IMR-90 (cell line): ENCODE data around the gene CLCN4. TPM values are rescaled to one million over a fixed set of nuclear protein-coding genes. Genes with fewer than 3 reads are reported as not detected.

Experiments used
- ATAC-seq: fragments of 200-7000 bp; cut with Tn5 transposase; 2 replicates; pipeline ENCODE4 v1.9.1; 2020; ENCODE audit warnings: low read depth, mild to moderate bottlenecking, moderate library complexity
- BruUV-seq: library from RNA; stranded (reverse); fragments of 400-500 nt; replicated peaks from 2 replicates; lab custom pipeline; 2021; lab: Mats Ljungman, UMichigan
- CTCF ChIA-PET: fragments of 300-600 bp; formaldehyde crosslinking; extraction: SDS; loops from one replicate; lab custom pipeline; 2021; ENCODE audit warnings: antibody characterized with exemption; lab: Yijun Ruan, JAX
- POLR2A ChIA-PET: fragments of 300-600 bp; sonication (Branson Sonifier 250); formaldehyde crosslinking; loops from one replicate; lab custom pipeline; 2022; ENCODE audit warnings: antibody characterized with exemption; ENCODE audit not compliant: unreplicated experiment; lab: Charles Lee
- DNase-seq: peaks from one replicate; pipeline ENCODE4 v3.0.0; 2013
- H2AFZ ChIP-seq: replicated peaks from 2 replicates; pipeline ENCODE3; 2013; ENCODE audit warnings: low read length, mild to moderate bottlenecking; ENCODE audit not compliant: poor library complexity
- H2AK5ac ChIP-seq: 2 replicates; pipeline ENCODE4 v1.6.1; 2013; ENCODE audit warnings: low read depth, low read length, inconsistent platforms
- H2AK9ac ChIP-seq: replicated peaks from 2 replicates; pipeline ENCODE3; 2013; ENCODE audit warnings: mild to moderate bottlenecking, low read depth, low read length, moderate library complexity; ENCODE audit not compliant: poor library complexity
- H2BK120ac ChIP-seq: 2 replicates; pipeline ENCODE4 v1.6.1; 2013; ENCODE audit warnings: low read depth, low read length, inconsistent platforms
- H2BK15ac ChIP-seq: 3 replicates; pipeline ENCODE4 v1.6.1; 2013; ENCODE audit warnings: low read depth, low read length, inconsistent platforms
- H2BK20ac ChIP-seq: 2 replicates; pipeline ENCODE4 v1.6.1; 2013; ENCODE audit warnings: low read depth, mild to moderate bottlenecking, inconsistent platforms, low read length, moderate library complexity
- H2BK5ac ChIP-seq: 2 replicates; pipeline ENCODE4 v1.6.1; 2013; ENCODE audit warnings: mild to moderate bottlenecking, low read depth, low read length, inconsistent platforms; ENCODE audit not compliant: poor library complexity, severe bottlenecking
- H3K14ac ChIP-seq: replicated peaks from 2 replicates; pipeline ENCODE4 v1.6.1; 2013; ENCODE audit warnings: low read depth, low read length, inconsistent platforms
- H3K18ac ChIP-seq: 2 replicates; pipeline ENCODE4 v1.6.1; 2013; ENCODE audit warnings: low read depth, low read length, control low read depth
- H3K23ac ChIP-seq: 2 replicates; pipeline ENCODE4 v1.6.1; 2013; ENCODE audit warnings: low read depth, low read length, inconsistent platforms
- H3K27ac ChIP-seq: 2 replicates; pipeline ENCODE4 v1.5.1; 2013; ENCODE audit warnings: mild to moderate bottlenecking, control low read depth, low read length; ENCODE audit not compliant: insufficient read depth
- H3K27me3 ChIP-seq: 2 replicates; pipeline ENCODE4 v1.6.1; 2013; ENCODE audit warnings: low read length; ENCODE audit not compliant: control insufficient read depth, insufficient read depth
- H3K36me3 ChIP-seq: 2 replicates; pipeline ENCODE4 v1.6.1; 2013; ENCODE audit warnings: low read length, mixed read lengths; ENCODE audit not compliant: control insufficient read depth, insufficient read depth
- H3K4ac ChIP-seq: 2 replicates; pipeline ENCODE4 v1.6.1; 2013; ENCODE audit warnings: low read depth, low read length, inconsistent platforms
- H3K4me1 ChIP-seq: 2 replicates; pipeline ENCODE4 v1.6.1; 2013; ENCODE audit warnings: low read length, mixed read lengths; ENCODE audit not compliant: control insufficient read depth, insufficient read depth
- H3K4me2 ChIP-seq: 2 replicates; pipeline ENCODE4 v1.6.1; 2013; ENCODE audit warnings: low read depth, mild to moderate bottlenecking, control low read depth, low read length, moderate library complexity
- H3K4me3 ChIP-seq: 2 replicates; pipeline ENCODE4 v1.5.1; 2013; ENCODE audit warnings: low read depth, mild to moderate bottlenecking, control low read depth, low read length, moderate library complexity; ENCODE audit not compliant: insufficient read depth
- H3K56ac ChIP-seq: 2 replicates; pipeline ENCODE4 v1.6.1; 2013; ENCODE audit warnings: low read length, inconsistent platforms; ENCODE audit not compliant: insufficient read depth; ENCODE audit errors: extremely low read depth
- H3K79me1 ChIP-seq, 2 experiments: 2 replicates each; pipeline ENCODE4 v1.6.1; 2013; ENCODE audit warnings: low read length in 2 of 2, inconsistent platforms in 1 of 2, low read depth in 1 of 2
- H3K9ac ChIP-seq: 2 replicates; pipeline ENCODE4 v1.6.1; 2013; ENCODE audit warnings: low read depth, low read length, control low read depth
- H3K9me1 ChIP-seq: 2 replicates; pipeline ENCODE4 v1.6.1; 2013; ENCODE audit warnings: low read length, inconsistent platforms; ENCODE audit not compliant: insufficient read depth
- H3K9me3 ChIP-seq: 2 replicates; pipeline ENCODE4 v1.6.1; 2013; ENCODE audit warnings: low read length; ENCODE audit not compliant: control insufficient read depth, insufficient read depth
- H4K20me1 ChIP-seq: 2 replicates; pipeline ENCODE4 v1.6.1; 2013; ENCODE audit warnings: low read length, inconsistent platforms; ENCODE audit not compliant: insufficient read depth
- H4K5ac ChIP-seq: 2 replicates; pipeline ENCODE4 v1.6.1; 2013; ENCODE audit warnings: mild to moderate bottlenecking, low read depth, low read length, control low read depth
- H4K8ac ChIP-seq, 2 experiments: 2 replicates each; pipeline ENCODE4 v1.6.1; 2013; ENCODE audit warnings: low read depth in 2 of 2, low read length in 2 of 2, control low read depth in 1 of 2, inconsistent platforms in 1 of 2
- H4K91ac ChIP-seq: 2 replicates; pipeline ENCODE4 v1.6.1; 2013; ENCODE audit warnings: low read depth, low read length, inconsistent platforms; ENCODE audit not compliant: insufficient read depth
- CTCF ChIP-seq: conservative IDR thresholded peaks from 2 replicates; pipeline ENCODE4 v1.5.1; 2012; ENCODE audit warnings: mild to moderate bottlenecking, low read depth, low read length, improper control_type of control experiment
- MAFK ChIP-seq: IDR thresholded peaks from 2 replicates; pipeline ENCODE4 v1.6.1; 2012; ENCODE audit warnings: low read depth, low read length, improper control_type of control experiment
- MXI1 ChIP-seq: IDR thresholded peaks from 2 replicates; pipeline ENCODE4 v1.6.1; 2012; ENCODE audit warnings: low read depth, mild to moderate bottlenecking, low read length, moderate library complexity, borderline replicate concordance
- NFE2L2 ChIP-seq: fragments of 150-350 bp; IDR thresholded peaks from 2 replicates; pipeline ENCODE4 v1.6.1; 2016; ENCODE audit warnings: low read depth, mild to moderate bottlenecking, low read length
- RAD21 ChIP-seq: IDR thresholded peaks from 2 replicates; pipeline ENCODE4 v1.6.1; 2012; ENCODE audit warnings: low read length, improper control_type of control experiment
- RFX5 ChIP-seq: IDR thresholded peaks from 2 replicates; pipeline ENCODE4 v1.8.0; 2012; ENCODE audit warnings: low read depth, mild to moderate bottlenecking, low read length, moderate library complexity
- SMC3 ChIP-seq: fragments of 150-350 bp; IDR thresholded peaks from 2 replicates; pipeline ENCODE4 v1.6.1; 2016; ENCODE audit warnings: low read depth, mild to moderate bottlenecking, antibody characterized with exemption, low read length, moderate library complexity
- WGBS, 2 experiments: methylation state at CpG; one replicate each; pipeline versions ENCODE4 v1.1.5 to v1.1.7; 2013; ENCODE audit warnings: missing lambda C conversion rate in 2 of 2; ENCODE audit not compliant: insufficient read length in 1 of 2; ENCODE audit errors: extremely low coverage in 2 of 2; 5-methylcytosine and 5-hydroxymethylcytosine counted together
- dilution Hi-C: fragments of 300-500 bp; cut with HindIII; formaldehyde crosslinking; loops from one replicate; pipeline ENCODE4 v1.14.3; 2018; ENCODE audit warnings: low sequenced_read_pairs; ENCODE audit not compliant: unreplicated experiment
- in situ Hi-C: fragments of 300-500 bp; cut with MboI; formaldehyde crosslinking; loops from 3 replicates; pipeline ENCODE4 v1.14.3; 2019; ENCODE audit warnings: low sequenced_read_pairs, inconsistent platforms, mixed read lengths
- intact Hi-C: fragments of 100-400 bp; cut with micrococcal nuclease; formaldehyde crosslinking; loops from 2 replicates; pipeline ENCODE4 v1.10.0; 2022
- polyA plus RNA-seq, 3 experiments: library from polyadenylated mRNA; depleted of rRNA; stranded (reverse); fragments of >200 nt; gene quantifications; 2 replicates each; pipeline ENCODE4 v1.2.3, GENCODE V29; 2012; ENCODE audit warnings: low replicate concordance in 1 of 3
- total RNA-seq: library from RNA; depleted of rRNA; stranded (reverse); fragments of >200 nt; gene quantifications from 2 replicates; pipeline ENCODE4 v1.2.3, GENCODE V29; 2012
- TF ChIP-seq, protein P1 (sequence below): fragments of 150-350 bp; IDR thresholded peaks from 2 replicates; pipeline ENCODE4 v1.6.1; 2017; ENCODE audit warnings: mild to moderate bottlenecking, antibody characterized with exemption, low read length, low read depth

Gene CLCN4
- total and polyA plus RNA-seq, 2 of the 4 experiments (the other 2 are of a cell fraction) = 2.2 to 4.5 TPM

- no peak overlapping the region for H3K4ac ChIP-seq
- H2BK15ac ChIP-seq = no peak overlapping the region
- H2AK9ac ChIP-seq = no peak overlapping the region
- no peaks in the 10 kb centered on the region for H3K9me1 ChIP-seq
- no peak overlapping the region for H3K9ac ChIP-seq
- no peak overlapping the region for H3K18ac ChIP-seq
- DNase-seq (no peak), ATAC-seq (no peak)
- BruUV-seq = no TSS peak
- H4K91ac ChIP-seq = no peak overlapping the region
- H2BK20ac ChIP-seq = no peak overlapping the region
- dilution Hi-C loops (no loop called here), intact Hi-C loops (no loop called here), in situ Hi-C loops (no loop called here)
- H3K27ac ChIP-seq = no peak overlapping the region
- no peaks in the 10 kb centered on the region for H3K4me1 ChIP-seq
- no peak overlapping the region for H2BK5ac ChIP-seq
- ChIA-PET POLR2A (no interaction called here), CTCF (no interaction called here)
- H2AFZ ChIP-seq = no peak overlapping the region
- no peak overlapping the region for H3K23ac ChIP-seq
- H3K36me3 ChIP-seq = no peaks in the 10 kb centered on the region
- H2AK5ac ChIP-seq = no peak overlapping the region
- H3K79me1 ChIP-seq = no peaks in the 10 kb centered on the region
- no peak overlapping the region for H2BK120ac ChIP-seq
- no peak overlapping the region for H3K56ac ChIP-seq
- no peaks in the 10 kb centered on the region for H3K27me3 ChIP-seq
- TF ChIP-seq CTCF (no peak), RFX5 (no peak), RAD21 (no peak), SMC3 (no peak), NFE2L2 (no peak), MAFK (no peak), MXI1 (no peak)
- TF ChIP-seq, protein P1, sequence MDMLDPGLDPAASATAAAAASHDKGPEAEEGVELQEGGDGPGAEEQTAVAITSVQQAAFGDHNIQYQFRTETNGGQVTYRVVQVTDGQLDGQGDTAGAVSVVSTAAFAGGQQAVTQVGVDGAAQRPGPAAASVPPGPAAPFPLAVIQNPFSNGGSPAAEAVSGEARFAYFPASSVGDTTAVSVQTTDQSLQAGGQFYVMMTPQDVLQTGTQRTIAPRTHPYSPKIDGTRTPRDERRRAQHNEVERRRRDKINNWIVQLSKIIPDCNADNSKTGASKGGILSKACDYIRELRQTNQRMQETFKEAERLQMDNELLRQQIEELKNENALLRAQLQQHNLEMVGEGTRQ = no peak
- WGBS, 2 experiments = 40% methylated on average over 1 of the region's 2 CpGs; no CpG with 5 or more reads in 1 of the 2 experiments
- H3K4me2 ChIP-seq = no peak overlapping the region
- no peaks in the 10 kb centered on the region for H4K20me1 ChIP-seq
- no peak overlapping the region for H4K5ac ChIP-seq
- no peak overlapping the region for H4K8ac ChIP-seq
- no peaks in the 10 kb centered on the region for H3K9me3 ChIP-seq
- no peak overlapping the region for H3K4me3 ChIP-seq
- H3K14ac ChIP-seq = no peak overlapping the region
These were observed 90.1 kb downstream of the CLCN4 start for GRCh38 chrX:10246846-10247245.
